ENCODE measurements around the gene HEXIM2.

The HEXIM2 gene

GRCh38 chr17:45128331-45128730 is 33.3 kb upstream of the HEXIM2 start:
- no peak for DNase-seq

- no peak for DNase-seq
Observed at GRCh38 chr17:45128989-45129388, 32.7 kb upstream of the HEXIM2 start.

GRCh38 chr17:45129426-45129939 is 32.2 kb upstream of the HEXIM2 start:
- DNase-seq: no peak

- DNase-seq: no peak
Observed at GRCh38 chr17:45129940-45130680, 31.6 kb upstream of the HEXIM2 start.

GRCh38 chr17:45130681-45131615 is 30.7 kb upstream of the HEXIM2 start:
- no peak for DNase-seq

GRCh38 chr17:45131616-45132319 is 29.9 kb upstream of the HEXIM2 start:
- peak; percentile 41 for DNase-seq

- DNase-seq: no peak
Observed at GRCh38 chr17:45132320-45132571, 29.4 kb upstream of the HEXIM2 start, which contains the start of gene PLCD3. PLCD3 (minus strand) TSS chr17:45132515; CDS start chr17:45132410, 105 bp downstream.

GRCh38 chr17:45132572-45133463 is 28.9 kb upstream of the HEXIM2 start:
- peak; percentile 68 for DNase-seq

- DNase-seq: peak; percentile 98
Observed at GRCh38 chr17:45135192-45135977, 26.3 kb upstream of the HEXIM2 start, which contains the start of gene ACBD4. ACBD4 (plus strand) TSS chr17:45135687; CDS start chr17:45136145, 458 bp downstream.

- DNase-seq: no peak
Observed at GRCh38 chr17:45135978-45136791, 25.5 kb upstream of the HEXIM2 start.

- no peak for DNase-seq
Observed at GRCh38 chr17:45136846-45137560, 24.7 kb upstream of the HEXIM2 start.

GRCh38 chr17:45137561-45138305 is 23.9 kb upstream of the HEXIM2 start:
- no peak for DNase-seq

- DNase-seq: no peak
Observed at GRCh38 chr17:45138911-45139532, 22.7 kb upstream of the HEXIM2 start.

- DNase-seq: no peak
Observed at GRCh38 chr17:45139533-45139920, 22.1 kb upstream of the HEXIM2 start.

- no peak for DNase-seq
Observed at GRCh38 chr17:45143094-45143670, 18.5 kb upstream of the HEXIM2 start.

GRCh38 chr17:45143767-45144198 is 17.9 kb upstream of the HEXIM2 start:
- no peak for DNase-seq

- no peak for DNase-seq
Observed at GRCh38 chr17:45144199-45145034, 17.3 kb upstream of the HEXIM2 start.

Data from activated CD4-positive, alpha-beta T cell treated with anti-CD3 and anti-CD28 coated beads, Interleukin-2, amount 50 U/mL, for 16 hours (primary cell).